A172 (cell line): Measurements from ENCODE around the gene DIAPH3. TPM values are rescaled to one million over a fixed set of nuclear protein-coding genes. Genes with fewer than 3 reads are reported as not detected.

Experiments
- DNase-seq: peaks from one replicate; pipeline ENCODE4 v3.0.0-alpha.2; 2015; ENCODE audit warnings: low spot score
- total RNA-seq: library from RNA; depleted of rRNA; stranded (reverse); fragments of >200 nt; shearing (Covaris generic); gene quantifications from 2 replicates; pipeline ENCODE4 v1.2.3, GENCODE V29; 2014

DIAPH3 gene
- total RNA-seq, 1 experiment from 2014 or later = 27.1 TPM

GRCh38 chr13:59674616-59675015, 489.1 kb downstream of the DIAPH3 start:
- DNase-seq = no peak

- no peak for DNase-seq
These were observed 490.4 kb downstream of the DIAPH3 start for GRCh38 chr13:59673286-59673685.

- no peak for DNase-seq
These were observed 491.3 kb downstream of the DIAPH3 start for GRCh38 chr13:59672445-59672844.

- DNase-seq = no peak
These were observed 491.8 kb downstream of the DIAPH3 start for GRCh38 chr13:59671881-59672280.

GRCh38 chr13:59666504-59666903, 497.2 kb downstream of the DIAPH3 start:
- no peak for DNase-seq

- no peak for DNase-seq
These were observed 498.0 kb downstream of the DIAPH3 start for GRCh38 chr13:59665732-59666131.

- no peak for DNase-seq
These were observed 498.5 kb downstream of the DIAPH3 start for GRCh38 chr13:59665184-59665583.

GRCh38 chr13:59664586-59664985, 499.1 kb downstream of the DIAPH3 start:
- DNase-seq = no peak

GRCh38 chr13:59663707-59664106, 500.0 kb downstream of the DIAPH3 start:
- no peak for DNase-seq

- DNase-seq = no peak
These were observed 503.1 kb downstream of the DIAPH3 start for GRCh38 chr13:59660582-59660981.

- DNase-seq = no peak
These were observed 503.7 kb downstream of the DIAPH3 start for GRCh38 chr13:59659981-59660380.

GRCh38 chr13:59658738-59659330, 504.9 kb downstream of the DIAPH3 start:
- DNase-seq = no peak

- DNase-seq = no peak
These were observed 505.5 kb downstream of the DIAPH3 start for GRCh38 chr13:59658027-59658737.

GRCh38 chr13:59653916-59654315, 509.8 kb downstream of the DIAPH3 start:
- no peak for DNase-seq

GRCh38 chr13:59651479-59651878, 512.2 kb downstream of the DIAPH3 start:
- DNase-seq = no peak

GRCh38 chr13:59643906-59644626, 519.7 kb downstream of the DIAPH3 start:
- peak; percentile 25 for DNase-seq

- DNase-seq = no peak
These were observed 520.3 kb downstream of the DIAPH3 start for GRCh38 chr13:59643364-59643841.

GRCh38 chr13:59641817-59642216, 521.9 kb downstream of the DIAPH3 start:
- DNase-seq = no peak

- DNase-seq = no peak
These were observed 522.5 kb downstream of the DIAPH3 start for GRCh38 chr13:59641261-59641660.

- DNase-seq = no peak
These were observed 525.3 kb downstream of the DIAPH3 start for GRCh38 chr13:59638404-59638803.

- no peak for DNase-seq
These were observed 528.1 kb downstream of the DIAPH3 start for GRCh38 chr13:59635589-59635988.

GRCh38 chr13:59633290-59633689, 530.4 kb downstream of the DIAPH3 start:
- DNase-seq = no peak

- DNase-seq = no peak
These were observed 532.5 kb downstream of the DIAPH3 start for GRCh38 chr13:59631271-59631670.
